HepG2 (cell line): ENCODE data around the gene PLXDC2. TPM values are rescaled to one million over a fixed set of nuclear protein-coding genes. Genes with fewer than 3 reads are reported as not detected.

Experiments used
- ATAC-seq: fragments of 200-7000 bp; cut with Tn5 transposase; 3 replicates; pipeline ENCODE4 v1.9.1; 2020; ENCODE audit warnings: mild to moderate bottlenecking, moderate library complexity
- BruUV-seq: library from RNA; stranded (reverse); fragments of 400-500 nt; replicated peaks from 2 replicates; lab custom pipeline; 2021; lab: Mats Ljungman, UMichigan
- CTCF ChIA-PET: fragments of 300-600 bp; formaldehyde crosslinking; extraction: SDS; loops from one replicate; lab custom pipeline; 2021; ENCODE audit warnings: low total read pairs, inconsistent platforms, low intra/inter-chr PET ratio; lab: Yijun Ruan, JAX
- POLR2A ChIA-PET: fragments of 350-600 bp; sonication (Branson Sonifier 250); formaldehyde crosslinking; loops from one replicate; lab custom pipeline; 2020; ENCODE audit warnings: antibody characterized with exemption, inconsistent platforms; lab: Yijun Ruan, JAX
- DNase-seq: peaks from one replicate; pipeline ENCODE4 v3.0.0-alpha.2; 2015; ENCODE audit warnings: low spot score
- FAIRE-seq: peaks from 3 replicates; lab custom pipeline; 2011; peaks lifted over from hg19 to GRCh38; lab: Jason Lieb, UNC
- H2AFZ ChIP-seq: one replicate; pipeline ENCODE4 v1.6.1; 2011; ENCODE audit warnings: low read length, inconsistent platforms
- H3K27ac ChIP-seq: fragments of 300-600 bp; 3 replicates; pipeline ENCODE4 v1.8.0; 2011; ENCODE audit warnings: mixed run types, mild to moderate bottlenecking, mixed read lengths, low read length, inconsistent platforms; ENCODE audit not compliant: insufficient read depth; ENCODE audit errors: extremely low read length
- H3K27me3 ChIP-seq, 2 experiments: fragments of 200-600 bp in 1 of 2; 2 replicates in 1 of 2; 3 replicates in 1 of 2; pipeline versions ENCODE4 v1.6.0 to v1.8.0; 2011; ENCODE audit warnings: low read length in 2 of 2, mild to moderate bottlenecking in 2 of 2, moderate library complexity in 2 of 2, inconsistent platforms in 1 of 2; ENCODE audit not compliant: insufficient read depth in 2 of 2, control insufficient read depth in 1 of 2
- H3K36me3 ChIP-seq, 2 experiments: fragments of 200-600 bp in 1 of 2; replicated peaks in 1 of 2; 2 replicates in 1 of 2; 3 replicates in 1 of 2; pipeline versions ENCODE4 v1.5.1 to v1.8.0; 2011; ENCODE audit warnings: low read length in 2 of 2, inconsistent platforms in 1 of 2; ENCODE audit not compliant: insufficient read depth in 2 of 2, control insufficient read depth in 1 of 2
- H3K4me1 ChIP-seq: 2 replicates; pipeline ENCODE4 v1.5.1; 2012; ENCODE audit warnings: low read length, inconsistent platforms; ENCODE audit not compliant: insufficient read depth
- H3K4me2 ChIP-seq: 2 replicates; pipeline ENCODE4 v1.6.0; 2011; ENCODE audit warnings: low read depth, low read length, inconsistent platforms
- H3K4me3 ChIP-seq, 3 experiments: fragments of 200-600 bp in 1 of 3; sonication (generic), shearing (Covaris generic) in 1 of 3; replicated peaks in 1 of 3; 2 replicates each; pipeline ENCODE4 v1.5.1; 2011 to 2016; ENCODE audit warnings: low read length in 3 of 3, inconsistent platforms in 2 of 3, low read depth in 2 of 3, mild to moderate bottlenecking in 2 of 3, control low read depth in 1 of 3, mixed read lengths in 1 of 3; ENCODE audit not compliant: insufficient read depth in 1 of 3
- H3K79me2 ChIP-seq: one replicate; pipeline ENCODE4 v1.6.1; 2011; ENCODE audit warnings: low read length, inconsistent platforms; ENCODE audit not compliant: insufficient read depth
- H3K9ac ChIP-seq: 2 replicates; pipeline ENCODE4 v1.6.0; 2011; ENCODE audit warnings: mild to moderate bottlenecking, low read depth, low read length, inconsistent platforms; ENCODE audit not compliant: insufficient read depth
- H3K9me3 ChIP-seq: 2 replicates; pipeline ENCODE4 v1.5.1; 2012; ENCODE audit warnings: mild to moderate bottlenecking, low read length
- H4K20me1 ChIP-seq: 2 replicates; pipeline ENCODE4 v1.6.0; 2011; ENCODE audit warnings: inconsistent platforms, mild to moderate bottlenecking, low read length, moderate library complexity; ENCODE audit not compliant: insufficient read depth
- AHR ChIP-seq: IDR thresholded peaks from 2 replicates; pipeline ENCODE4 v1.6.1; 2018; ENCODE audit warnings: missing genetic modification reagents, missing compliant biosample characterization
- FOXA1 ChIP-seq, 2 experiments: fragments of 450-650 bp in 1 of 2; sonication (generic) in 1 of 2; formaldehyde crosslinking in 1 of 2; IDR thresholded peaks; 2 replicates each; pipeline versions ENCODE4 v1.4.0 to v1.6.1; 2016 to 2020; ENCODE audit warnings: missing genetic modification reagents in 1 of 2
- HOXA7 ChIP-seq: sonication (generic); formaldehyde crosslinking; IDR thresholded peaks from 2 replicates; pipeline ENCODE4 v1.8.1; 2022; ENCODE audit warnings: mild to moderate bottlenecking, missing genetic modification reagents, moderate library complexity
- SP1 ChIP-seq, 2 experiments: fragments of 450-650 bp in 1 of 2; sonication (generic) in 1 of 2; formaldehyde crosslinking in 1 of 2; IDR thresholded peaks; 2 replicates each; pipeline versions ENCODE4 v1.4.0 to v1.6.1; 2016 to 2020; ENCODE audit warnings: missing genetic modification reagents in 1 of 2
- ZMAT3 ChIP-seq: sonication (generic); formaldehyde crosslinking; conservative IDR thresholded peaks from 2 replicates; pipeline ENCODE4 v1.7.0; 2021; ENCODE audit warnings: missing genetic modification reagents
- ZNF17 ChIP-seq: sonication (generic); formaldehyde crosslinking; IDR thresholded peaks from 2 replicates; pipeline ENCODE4 v1.5.0; 2020; ENCODE audit warnings: mild to moderate bottlenecking, missing genetic modification reagents
- ZNF20 ChIP-seq: sonication (generic); formaldehyde crosslinking; IDR thresholded peaks from 2 replicates; pipeline ENCODE4 v1.4.0; 2020; ENCODE audit warnings: mild to moderate bottlenecking, moderate library complexity, missing genetic modification reagents
- ZNF562 ChIP-seq: sonication (generic); formaldehyde crosslinking; IDR thresholded peaks from 2 replicates; pipeline ENCODE4 v1.8.0; 2022; ENCODE audit warnings: missing genetic modification reagents, borderline replicate concordance
- ZNF598 ChIP-seq: sonication (generic); formaldehyde crosslinking; IDR thresholded peaks from 2 replicates; pipeline ENCODE4 v1.5.1; 2020; ENCODE audit warnings: mild to moderate bottlenecking, missing genetic modification reagents, borderline replicate concordance
- ZNF883 ChIP-seq: sonication (generic); formaldehyde crosslinking; IDR thresholded peaks from 2 replicates; pipeline ENCODE4 v1.5.1; 2020; ENCODE audit warnings: mild to moderate bottlenecking, missing genetic modification reagents; ENCODE audit errors: not compliant biosample characterization
- WGBS: methylation state at CpG from one replicate; pipeline ENCODE4 v1.1.6; 2017; ENCODE audit warnings: low lambda C conversion rate; 5-methylcytosine and 5-hydroxymethylcytosine counted together
- in situ Hi-C: cut with HindIII; loops from 2 replicates; pipeline ENCODE4 v1.10.0; 2017; ENCODE audit warnings: low pct_unique_long_range_greater_than_20kb; ENCODE audit not compliant: extremely low pct_ligation_motif_present
- intact Hi-C: fragments of 100-400 bp; cut with micrococcal nuclease; formaldehyde crosslinking; loops from one replicate; pipeline ENCODE4 v1.10.0; 2022; ENCODE audit not compliant: unreplicated experiment
- polyA plus RNA-seq, 8 experiments: library from polyadenylated mRNA; depleted of rRNA in 3 of 8; stranded (reverse) in 7 of 8; unstranded in 1 of 8; fragments of >200 nt; fragmentation: Illumina TruSeq in 4 of 8; extraction: Trizol in 4 of 8; gene quantifications; 2 replicates each; pipeline versions ENCODE4 v1.2.1 to v1.2.3, GENCODE V29; 2011 to 2016; ENCODE audit warnings: low read depth in 4 of 8, missing spikeins in 1 of 8, mixed read lengths in 1 of 8; ENCODE audit not compliant: insufficient read depth in 1 of 8
- total RNA-seq, 5 experiments: library from RNA; depleted of rRNA; stranded (reverse); fragments of >200 nt; fragmentation: Illumina TruSeq; extraction: Trizol; gene quantifications; 2 replicates each; pipeline ENCODE4 v1.2.3, GENCODE V29; 2016; ENCODE audit warnings: low read depth in 1 of 5

Gene PLXDC2
- total and polyA plus RNA-seq, 2 of the 13 experiments (the other 11 are each of a cell fraction or from before 2014, with no cell fraction given), result 2.1 to 2.4 TPM

DNA sequence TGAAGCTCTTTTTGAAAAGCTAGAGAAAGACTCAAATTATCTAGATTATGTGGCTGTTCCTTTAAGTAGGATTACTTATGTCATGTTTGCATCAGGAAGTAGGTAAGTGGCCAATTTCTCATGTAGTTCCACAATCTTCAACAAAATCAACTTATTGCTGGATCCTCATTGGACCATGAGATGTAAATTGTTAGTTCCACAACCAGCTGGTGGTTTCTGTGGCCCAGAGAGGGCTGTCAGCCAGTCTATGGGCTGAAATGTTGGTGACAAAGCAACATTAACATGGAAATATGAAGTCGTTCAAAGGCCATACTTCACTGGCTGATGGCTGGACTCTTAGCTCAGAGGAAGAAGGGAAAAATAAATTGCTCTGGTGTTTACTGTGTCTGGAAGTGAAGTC lies 157.9 kb downstream of the PLXDC2 start (continued):
- TF ChIP-seq ZNF883 (CRISPR knock-in tag), result no peak
- TF ChIP-seq ZNF598 (CRISPR knock-in tag), result no peak
- no peak for TF ChIP-seq ZMAT3

DNA sequence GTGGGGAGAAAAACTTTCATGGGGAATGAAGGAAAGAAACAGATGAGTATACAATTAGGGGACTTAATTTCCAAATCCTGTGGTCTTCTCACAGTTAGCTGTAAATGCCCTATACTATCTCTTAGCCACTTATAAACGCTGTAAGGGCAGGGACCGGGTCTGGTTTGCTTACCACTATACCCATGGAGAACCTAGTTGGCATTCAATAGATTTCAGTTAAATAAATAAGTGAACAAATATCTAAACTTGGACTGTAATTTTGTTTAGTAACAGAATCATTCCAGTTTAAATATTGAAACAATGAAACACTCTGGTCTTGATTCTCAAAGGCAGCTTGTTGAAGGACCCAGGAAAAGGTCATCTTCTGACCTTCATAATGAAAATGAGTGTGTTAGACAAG lies 158.3 kb downstream of the PLXDC2 start:
- no peak for TF ChIP-seq ZNF17 (CRISPR knock-in tag)
- CTCF ChIA-PET, result no interaction called here
- H3K4me1 ChIP-seq, result no peaks in the 10 kb centered on the region
- no peak overlapping the region for H2AFZ ChIP-seq
- in situ Hi-C loops (no loop called here), intact Hi-C loops (no loop called here)
- WGBS, result 38% methylated on average over 2 of the region's 2 CpGs
- ATAC-seq (no peak), FAIRE-seq (no peak), DNase-seq (no peak)
- H4K20me1 ChIP-seq, result no peaks in the 10 kb centered on the region
- H3K4me2 ChIP-seq, result no peak overlapping the region
- no peak overlapping the region for H3K27ac ChIP-seq
- no peaks in the 10 kb centered on the region for H3K9me3 ChIP-seq
- no peaks in the 10 kb centered on the region for H3K36me3 ChIP-seq
- H3K9ac ChIP-seq, result no peak overlapping the region
- no peaks in the 10 kb centered on the region for H3K79me2 ChIP-seq
- no peak overlapping the region for H3K4me3 ChIP-seq
- BruUV-seq, result no TSS peak
- no peaks in the 10 kb centered on the region for H3K27me3 ChIP-seq
- POLR2A ChIA-PET, result no interaction called here

GRCh38 chr10:19977097-19977521 lies 160.9 kb downstream of the PLXDC2 start:
- no peaks in the 10 kb centered on the region for H3K79me2 ChIP-seq
- H3K27ac ChIP-seq, result no peak overlapping the region
- H3K4me2 ChIP-seq, result no peak overlapping the region
- H3K9me3 ChIP-seq, result no peaks in the 10 kb centered on the region
- no peak for DNase-seq
- H3K36me3 ChIP-seq, result no peaks in the 10 kb centered on the region
- CTCF ChIA-PET, result no interaction called here
- H4K20me1 ChIP-seq, result no peaks in the 10 kb centered on the region
- TF ChIP-seq ZNF20 (CRISPR knock-in tag) (no peak), FOXA1 (IDR thresholded peaks at IDR 0.05) (no peak), FOXA1 (CRISPR knock-in tag; IDR thresholded peaks at IDR 0.05) (no peak), HOXA7 (no peak), AHR (CRISPR knock-in tag) (no peak), ZNF562 (CRISPR knock-in tag) (no peak), SP1 (IDR thresholded peaks at IDR 0.05) (no peak), SP1 (CRISPR knock-in tag; IDR thresholded peaks at IDR 0.05) (no peak)
- TF ChIP-seq, all 625 proteins: peak for 0
- no peak overlapping the region for H3K4me3 ChIP-seq
- no peak overlapping the region for H2AFZ ChIP-seq
- intact Hi-C loops (no loop called here), in situ Hi-C loops (no loop called here)
- WGBS, result 30% methylated on average over 3 of the region's 3 CpGs
- H3K9ac ChIP-seq, result no peak overlapping the region
- no peaks in the 10 kb centered on the region for H3K27me3 ChIP-seq
- no peaks in the 10 kb centered on the region for H3K4me1 ChIP-seq
- no TSS peak for BruUV-seq
- FAIRE-seq (no peak), ATAC-seq (no peak)
- POLR2A ChIA-PET, result no interaction called here
